ENCODE results near the gene CCDC110.

CCDC110 gene

DNA sequence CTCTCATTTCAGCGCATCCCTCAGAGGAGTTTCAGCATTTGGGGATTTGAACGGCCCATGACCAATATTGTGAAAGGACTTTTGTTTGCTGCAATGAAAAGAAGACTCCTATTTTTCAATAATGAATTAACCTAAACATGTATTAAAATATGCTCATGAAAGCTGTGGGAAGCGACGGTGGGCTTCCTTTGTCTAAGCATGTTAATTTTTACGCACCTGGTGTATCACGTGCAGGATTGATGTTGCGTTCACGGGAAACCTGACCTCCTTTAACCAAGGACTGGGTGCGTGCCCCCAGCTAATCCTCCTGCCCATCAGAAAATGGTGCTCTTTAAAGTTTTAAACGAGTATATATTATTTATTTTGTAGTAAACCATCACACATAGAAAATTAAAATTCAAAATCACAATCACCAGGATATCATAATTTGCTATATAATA lies 590 bp upstream of the CCDC110 start:
- no peak for DNase-seq (ENCODE audit: low read depth in 2 of 2)

DNA sequence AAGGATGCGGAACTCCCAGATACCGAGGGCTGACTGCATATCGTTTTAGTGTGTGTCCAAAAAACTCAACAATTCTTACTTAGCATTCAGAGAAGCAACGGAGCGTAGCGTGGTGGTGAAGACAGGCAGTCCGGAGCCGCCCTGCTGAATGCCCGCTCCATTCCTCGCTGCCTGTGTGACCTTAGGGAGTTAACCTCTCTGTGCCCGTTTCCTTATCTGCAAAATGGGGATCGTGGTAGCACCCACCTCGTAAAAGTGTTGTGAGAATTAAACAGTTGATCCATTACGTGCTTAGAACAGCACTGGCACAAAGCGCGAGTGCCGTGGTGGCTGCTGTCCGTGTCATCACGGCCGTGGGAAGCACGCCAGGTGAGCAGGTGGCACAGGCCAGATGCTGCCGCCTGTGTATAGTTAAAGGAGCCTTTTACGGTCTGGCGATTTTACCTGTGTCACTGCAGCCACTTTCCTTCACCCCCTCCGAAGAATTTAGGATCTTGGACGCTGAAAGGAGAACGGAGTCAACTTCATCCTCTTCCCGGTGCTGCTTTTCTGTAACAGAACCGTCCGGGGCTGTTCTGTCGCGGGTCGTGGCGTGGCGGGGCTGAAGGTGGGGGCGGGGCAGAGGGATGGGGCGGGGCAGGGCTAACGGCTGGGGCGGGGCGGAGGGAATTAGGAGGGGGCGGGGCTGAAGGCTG lies 885 bp downstream of the CCDC110 start:
- DNase-seq (ENCODE audit: low read depth in 2 of 2): peak in 1 of 2 donors; percentile 4

DNA sequence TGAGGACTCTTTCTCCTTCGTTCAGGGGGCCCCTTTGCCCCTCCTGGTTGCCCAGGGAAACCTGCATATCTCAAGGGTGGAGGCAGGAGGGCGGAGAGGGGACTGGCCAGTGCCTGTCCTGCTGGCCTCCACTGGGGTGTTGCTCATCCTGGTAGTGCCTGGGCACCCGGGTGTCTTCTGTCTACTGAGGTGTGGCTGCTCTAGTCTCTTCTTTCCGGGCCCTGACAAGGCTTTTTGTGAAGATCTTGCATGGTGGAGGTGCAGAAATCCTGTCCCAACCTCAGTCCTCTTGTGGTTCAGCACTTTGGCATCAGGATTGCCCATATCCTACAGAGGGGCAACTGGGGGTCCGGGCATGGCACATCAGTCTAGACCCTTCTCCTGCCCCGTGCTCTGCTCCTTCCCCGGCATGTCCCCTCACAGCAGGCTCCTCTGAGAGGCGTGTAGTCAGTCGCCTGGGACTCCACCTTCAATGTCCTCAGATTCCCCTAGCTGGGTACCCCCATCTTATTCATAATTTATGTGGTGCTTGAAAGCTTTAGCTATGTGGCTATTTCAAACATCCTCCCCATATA lies 1.9 kb downstream of the CCDC110 start:
- DNase-seq (ENCODE audit: low read depth in 2 of 2): no peak

DNA sequence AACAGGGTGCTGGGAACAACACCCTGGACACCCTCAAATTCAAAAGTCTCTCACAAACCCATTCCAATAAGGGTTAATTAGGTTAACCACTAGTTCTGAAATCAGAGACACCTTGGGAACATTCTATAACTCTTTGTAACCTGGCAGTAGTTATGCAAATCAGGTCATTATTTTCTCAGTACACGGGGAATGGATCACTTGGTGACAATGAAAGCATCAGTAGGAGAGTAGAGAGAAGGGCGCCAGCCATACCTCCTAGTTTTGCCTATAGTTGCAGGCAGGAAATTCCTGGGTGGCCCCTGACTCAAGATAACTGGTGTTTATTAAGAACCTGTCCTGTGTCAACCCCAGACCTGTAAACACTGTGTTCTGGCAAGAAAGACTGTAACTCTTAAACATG lies 2.5 kb downstream of the CCDC110 start:
- no peak for DNase-seq (ENCODE audit: low read depth in 2 of 2)

DNA sequence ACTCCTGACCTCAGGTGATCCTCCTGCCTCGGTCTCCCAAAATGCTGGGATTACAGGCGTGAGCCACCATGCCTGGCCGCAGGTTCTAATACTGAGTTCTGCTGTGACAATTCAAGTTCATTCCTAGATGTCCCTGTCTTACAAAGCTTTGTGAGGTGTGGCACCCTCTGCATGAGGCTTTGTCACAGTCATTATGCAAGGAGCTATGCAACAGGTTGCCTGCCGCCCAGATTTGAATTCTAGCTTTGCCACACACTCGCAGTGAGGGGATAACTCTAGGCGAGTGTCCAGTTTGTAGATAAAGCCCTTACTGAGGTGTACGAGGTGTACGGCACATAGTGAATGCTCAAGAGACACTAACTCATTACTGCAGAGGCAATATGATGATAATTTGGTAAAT lies 3.5 kb downstream of the CCDC110 start:
- no peak for DNase-seq (ENCODE audit: low read depth in 2 of 2)

DNA sequence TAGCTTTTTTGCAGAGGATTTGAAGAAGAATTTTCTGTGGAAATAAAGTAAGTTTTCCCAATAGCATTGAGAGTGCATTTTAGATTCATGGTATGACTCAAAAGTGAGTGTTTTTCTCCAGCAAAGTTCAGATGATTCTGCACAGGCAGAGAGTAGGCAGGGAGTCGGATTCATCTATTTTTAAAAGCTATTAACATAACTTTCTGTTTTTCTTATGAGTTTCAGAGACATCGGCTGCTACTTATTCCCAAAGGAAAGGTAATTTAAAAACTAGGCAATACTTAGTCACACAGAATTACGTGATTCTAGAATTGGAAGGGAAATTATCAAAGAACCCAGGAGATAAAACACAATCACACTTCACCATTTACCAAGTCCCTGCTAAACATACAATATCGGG lies 4.4 kb downstream of the CCDC110 start:
- DNase-seq (ENCODE audit: low read depth in 2 of 2): no peak

DNA sequence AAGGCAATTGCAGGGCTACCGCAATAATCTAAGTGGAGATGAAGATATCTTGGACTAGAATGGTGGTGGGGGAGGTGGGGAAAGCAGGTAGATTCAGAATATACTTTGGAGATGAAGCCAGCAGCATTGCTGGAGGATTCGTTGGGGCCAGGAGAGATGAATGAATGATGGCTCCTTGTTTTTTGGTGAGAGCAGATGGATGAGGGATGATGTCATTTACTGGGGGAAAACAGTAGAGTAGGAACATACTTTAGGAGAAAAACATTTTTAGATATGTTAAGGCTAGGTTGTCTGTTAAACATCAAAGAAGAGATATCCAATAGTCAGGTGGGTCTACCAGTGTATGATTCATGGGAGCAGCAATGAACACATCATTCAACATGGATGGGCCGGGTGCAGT lies 5.8 kb downstream of the CCDC110 start:
- DNase-seq (ENCODE audit: low read depth in 2 of 2): no peak

DNA sequence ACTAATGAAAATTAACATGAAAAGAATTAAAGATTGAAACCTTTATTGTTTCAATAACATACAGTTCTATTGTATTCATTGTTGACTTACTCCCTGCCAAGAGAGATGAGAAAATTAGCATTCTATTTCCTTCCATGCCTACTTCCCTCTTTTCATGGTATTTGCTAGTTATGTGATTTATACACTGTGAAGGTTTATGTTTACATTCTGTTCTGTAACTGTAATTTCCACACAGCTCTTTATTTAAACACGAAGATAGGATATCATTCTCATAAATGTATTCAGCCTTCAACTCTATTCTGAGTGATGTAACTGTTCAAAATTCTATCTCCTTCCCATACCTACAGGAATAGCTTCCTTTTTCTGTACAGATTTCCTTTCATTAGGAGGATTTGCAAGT lies 6.6 kb downstream of the CCDC110 start:
- no peak for DNase-seq (ENCODE audit: low read depth in 2 of 2)

DNA sequence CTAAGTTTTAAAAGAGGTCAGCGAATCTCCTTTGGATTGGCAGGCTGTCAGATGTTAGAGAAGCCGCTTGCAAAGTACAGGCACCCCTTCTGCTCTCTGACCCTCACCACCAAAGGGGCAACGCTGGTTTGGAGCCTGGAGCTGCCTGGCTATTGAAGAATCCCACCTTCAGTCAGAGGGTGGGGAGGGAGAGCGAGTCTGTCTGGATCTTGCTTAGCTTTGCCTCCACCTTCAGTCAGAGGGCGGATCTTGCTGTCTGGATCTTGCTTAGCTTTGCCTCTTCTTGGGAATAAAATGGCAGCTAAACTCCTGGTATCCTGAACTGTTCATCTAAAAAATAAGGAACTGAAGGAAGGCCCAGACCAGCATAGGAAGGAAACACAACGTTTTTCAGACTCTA lies 7.3 kb downstream of the CCDC110 start:
- DNase-seq (ENCODE audit: low read depth in 2 of 2): no peak

DNA sequence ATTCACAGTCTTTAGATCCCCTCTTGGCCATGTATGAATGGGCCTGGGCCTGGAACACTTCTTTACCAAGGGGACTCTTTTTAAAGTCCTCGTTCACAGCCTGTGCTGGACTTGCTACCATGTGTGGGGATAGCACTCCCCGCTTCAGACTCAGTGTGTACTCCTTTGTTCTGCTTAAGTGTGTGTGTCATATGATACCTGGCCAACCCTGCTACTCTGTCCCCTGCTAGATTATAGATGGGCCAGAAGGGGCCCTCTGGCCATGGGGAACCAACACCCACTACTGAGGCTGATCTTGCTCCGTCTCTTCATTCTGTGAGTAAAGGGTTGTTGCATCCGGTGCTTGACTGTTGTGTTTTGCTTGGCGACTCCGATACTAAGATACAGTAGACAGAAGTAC lies 8.0 kb downstream of the CCDC110 start:
- DNase-seq (ENCODE audit: low read depth in 2 of 2): no peak

DNA sequence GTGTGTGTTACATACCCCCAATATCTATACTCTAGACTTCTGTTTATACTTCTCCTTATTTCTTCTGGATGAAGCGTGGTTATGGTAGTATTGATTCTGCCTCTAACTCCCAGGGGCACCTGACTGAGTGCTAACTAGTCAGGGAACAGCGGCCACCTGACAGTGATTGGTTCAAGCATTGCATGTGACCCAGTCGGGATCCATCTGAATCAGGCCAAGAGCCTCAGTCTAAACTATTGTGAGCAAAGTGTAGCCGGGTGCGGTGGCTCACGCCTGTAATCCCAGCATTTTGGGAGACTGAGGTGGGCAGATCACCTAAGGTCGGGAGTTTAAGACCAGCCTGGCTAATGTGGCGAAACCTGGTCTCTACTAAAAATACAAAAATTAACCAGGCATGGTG lies 10.0 kb downstream of the CCDC110 start:
- DNase-seq (ENCODE audit: low read depth in 2 of 2): no peak

DNA sequence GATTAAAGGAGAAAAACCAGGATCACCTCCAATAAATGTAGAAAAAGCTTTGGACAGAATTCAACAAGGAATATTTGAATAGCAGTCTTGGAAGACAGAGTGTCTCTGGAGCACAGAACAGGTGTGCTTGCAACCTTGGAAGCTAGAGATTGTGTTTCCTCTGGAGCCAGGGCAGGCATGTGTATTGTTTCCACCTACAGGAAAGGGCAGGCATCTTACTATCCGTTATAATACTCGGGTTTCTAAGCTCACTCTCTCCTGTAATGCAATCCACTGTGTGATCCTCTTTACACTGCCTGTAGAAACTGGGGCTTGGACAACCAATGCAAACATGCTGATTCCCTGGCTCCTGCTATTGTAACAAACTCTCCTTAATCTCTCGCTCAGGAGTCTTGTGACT lies 14.4 kb downstream of the CCDC110 start:
- DNase-seq (ENCODE audit: low read depth in 2 of 2): no peak

DNA sequence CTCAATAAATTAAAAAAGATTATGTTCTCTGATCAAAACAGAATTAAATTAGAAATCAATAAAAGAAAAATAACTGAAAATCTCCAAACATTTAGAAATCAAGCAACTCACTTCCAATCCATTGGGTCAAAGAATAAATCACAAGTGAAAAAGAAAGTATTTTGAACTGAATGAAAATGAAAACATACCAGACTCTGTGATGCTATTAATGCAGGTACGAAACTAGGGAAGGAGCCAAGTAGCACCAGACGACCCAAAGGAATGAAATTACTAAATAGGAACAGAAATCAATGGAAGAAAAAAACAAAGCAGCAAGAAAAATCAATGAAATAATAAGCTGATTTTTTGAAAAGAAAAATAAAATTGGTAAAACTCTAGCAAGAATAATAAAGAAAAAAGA lies 15.4 kb downstream of the CCDC110 start:
- no peak for DNase-seq (ENCODE audit: low read depth in 2 of 2)

DNA sequence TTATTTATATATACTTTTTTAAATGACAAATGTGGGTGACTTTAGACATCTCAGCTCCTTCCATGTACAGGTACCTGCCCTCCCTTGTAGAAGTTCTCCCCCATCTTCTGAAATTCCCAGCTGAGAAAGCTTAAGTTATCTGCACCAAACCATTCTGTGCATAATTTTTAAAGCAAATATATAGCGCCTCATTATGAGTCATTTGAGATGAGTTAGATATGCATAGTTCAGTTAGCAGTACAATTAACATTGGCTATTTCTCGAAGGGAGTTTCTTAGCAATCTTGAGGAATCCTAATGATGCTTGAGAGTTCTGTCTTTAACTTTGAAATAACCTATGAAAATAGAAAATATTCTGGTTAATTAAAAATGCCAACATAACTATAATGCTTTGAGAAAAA lies 26.3 kb downstream of the CCDC110 start:
- DNase-seq (ENCODE audit: low read depth in 2 of 2): no peak

DNA sequence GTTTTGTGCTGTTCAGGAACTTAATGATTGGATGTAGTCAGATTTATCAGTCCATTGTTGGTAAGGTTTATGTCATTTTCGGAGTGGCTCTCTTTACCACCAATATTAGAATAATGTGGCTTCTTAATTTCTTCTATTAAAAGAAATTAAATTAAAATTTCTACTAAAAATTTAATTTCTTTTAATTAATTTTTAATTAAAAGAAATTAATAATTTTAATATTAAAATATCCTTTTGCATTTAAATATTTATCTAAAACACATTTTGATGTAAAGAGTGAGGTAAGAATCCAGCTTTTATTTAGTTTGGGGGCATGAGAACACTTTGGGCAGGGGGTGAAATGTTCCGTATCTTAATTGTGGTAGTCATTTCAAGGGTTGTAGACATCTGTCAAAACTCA lies 30.1 kb downstream of the CCDC110 start:
- DNase-seq (ENCODE audit: low read depth in 2 of 2): no peak

DNA sequence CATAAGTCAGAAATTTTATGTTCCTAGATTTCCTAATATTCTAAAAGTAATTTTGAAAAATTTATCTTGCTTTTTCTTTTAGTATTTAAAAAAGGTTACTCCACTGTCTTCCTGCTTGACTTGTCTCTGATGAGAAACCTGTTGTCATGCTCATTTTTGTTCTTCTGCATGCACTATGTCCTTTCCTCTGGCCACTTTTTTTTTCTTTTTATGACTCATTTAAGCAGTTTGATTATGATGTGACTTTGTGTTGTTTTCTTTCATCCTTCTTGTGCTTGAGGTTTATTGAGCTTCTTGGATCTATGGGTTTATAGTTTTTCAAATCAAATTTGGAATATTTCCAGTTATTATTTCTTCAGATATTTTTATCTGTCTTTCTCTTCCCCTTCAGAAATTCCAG lies 33.7 kb downstream of the CCDC110 start:
- no peak for DNase-seq (ENCODE audit: low read depth in 2 of 2)

DNA sequence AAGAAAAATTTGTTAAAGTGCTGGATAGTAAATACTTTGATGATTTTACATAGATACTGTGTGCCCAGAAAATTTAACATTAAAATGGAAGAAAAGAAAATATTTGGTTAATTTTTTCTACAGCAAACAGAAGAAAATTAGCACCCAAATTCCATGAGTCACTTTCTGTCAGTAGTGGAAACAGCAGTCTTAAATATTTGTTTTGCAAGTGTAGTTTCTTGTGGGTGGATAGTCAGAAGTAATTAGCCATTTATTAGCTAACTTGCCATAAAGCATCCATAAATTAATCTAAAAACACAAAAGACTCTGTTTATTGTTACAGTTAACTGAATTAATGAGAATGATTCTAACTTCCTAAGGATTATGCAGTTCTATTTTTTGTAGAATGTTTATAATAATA lies 36.1 kb downstream of the CCDC110 start:
- DNase-seq (ENCODE audit: low read depth in 2 of 2): no peak

DNA sequence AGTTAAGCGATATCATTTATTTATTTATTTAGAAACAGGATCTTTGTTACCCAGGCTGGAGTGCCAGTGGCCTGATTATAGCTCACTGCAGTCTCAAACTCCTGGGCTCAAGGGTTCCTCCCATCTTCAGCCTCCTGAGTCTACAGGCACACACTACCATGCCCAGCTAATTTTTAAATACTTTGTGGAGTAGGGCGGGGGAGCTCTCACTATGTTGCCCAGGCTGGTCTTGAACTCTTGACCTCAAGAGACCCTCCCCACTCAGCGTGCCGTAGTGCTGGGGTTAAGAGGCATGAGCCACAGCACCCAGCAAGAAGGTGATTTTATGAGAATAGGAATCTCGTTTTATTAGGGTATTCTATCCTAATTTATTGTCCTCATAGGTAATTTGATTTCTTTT lies 41.9 kb downstream of the CCDC110 start:
- DNase-seq (ENCODE audit: low read depth in 2 of 2): no peak

DNA sequence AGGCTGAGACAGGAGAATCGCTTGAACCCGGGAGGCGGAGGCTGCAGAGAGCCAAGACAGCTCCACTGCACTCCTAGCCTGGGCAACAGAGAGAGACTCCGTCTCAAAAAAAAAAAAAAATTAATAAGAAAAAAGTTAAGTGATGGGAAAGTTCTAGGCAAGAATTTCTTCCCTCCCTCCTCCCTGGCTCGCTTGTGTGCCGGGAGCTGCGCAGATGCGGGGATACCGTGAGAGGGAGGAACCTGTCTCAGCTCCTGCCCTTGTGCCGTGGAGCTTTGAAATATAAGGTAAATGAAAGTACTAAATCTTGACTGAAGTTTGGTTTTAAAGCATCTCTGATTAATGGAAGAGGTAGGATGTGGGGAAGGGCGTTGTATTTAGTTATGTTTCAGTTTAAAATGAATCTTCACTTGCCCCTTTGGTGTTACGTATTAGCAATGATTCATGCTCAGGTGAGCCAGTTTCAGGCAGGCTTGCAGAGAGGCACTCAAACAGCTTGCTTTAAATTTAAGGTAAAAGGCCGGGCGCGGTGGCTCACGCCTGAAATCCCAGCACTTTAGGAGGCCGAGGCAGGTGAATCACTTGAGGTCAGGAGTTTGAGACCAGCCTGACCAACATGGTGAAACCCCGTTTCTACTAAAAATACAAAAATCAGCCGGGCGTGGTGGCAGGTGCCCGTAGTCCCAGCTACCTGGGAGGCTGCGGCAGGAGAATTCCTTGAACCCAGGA lies 44.4 kb downstream of the CCDC110 start:
- DNase-seq (ENCODE audit: low read depth in 2 of 2): no peak

DNA sequence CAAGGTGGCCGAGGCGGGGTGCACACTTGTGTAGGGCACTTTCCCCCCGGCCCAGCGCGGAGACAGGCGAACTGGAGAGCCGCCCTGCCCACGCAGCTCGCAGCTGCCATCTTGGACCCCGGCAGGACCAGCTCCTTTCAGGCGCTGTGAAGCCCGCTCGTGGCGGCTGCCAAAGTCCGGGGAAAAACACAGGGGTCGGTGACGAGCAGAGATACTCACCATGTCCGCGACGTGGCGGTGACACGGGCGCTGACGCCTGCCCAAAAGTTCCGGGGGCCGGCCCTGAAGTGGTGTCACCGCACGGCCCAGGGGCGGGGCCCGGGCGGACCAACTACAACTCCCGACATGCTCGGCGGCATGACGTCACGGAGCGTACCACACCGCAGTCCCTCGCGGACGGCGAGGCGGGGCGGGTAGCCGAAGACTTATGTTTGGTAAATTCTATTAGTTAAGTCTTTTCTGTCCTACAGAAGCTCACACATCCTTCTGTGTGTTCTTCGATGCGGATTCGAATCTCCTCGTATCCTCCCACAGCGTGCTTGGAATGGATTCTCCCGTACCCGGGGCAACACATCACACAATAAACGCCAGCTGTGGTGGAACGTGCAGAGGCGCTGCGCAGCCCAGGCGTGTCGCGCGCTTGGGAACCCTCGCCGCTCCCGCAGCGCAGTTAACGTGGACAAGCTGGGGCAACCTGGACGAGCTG lies 45.7 kb downstream of the CCDC110 start, which contains the start of gene UFSP2:
TSS of gene UFSP2 (minus strand) at position 318 of the 706 bp plus-strand sequence. CDS start at position 222, 96 bp downstream.
- peak; percentile 72 to 80 for DNase-seq (ENCODE audit: low read depth in 2 of 2)

DNA sequence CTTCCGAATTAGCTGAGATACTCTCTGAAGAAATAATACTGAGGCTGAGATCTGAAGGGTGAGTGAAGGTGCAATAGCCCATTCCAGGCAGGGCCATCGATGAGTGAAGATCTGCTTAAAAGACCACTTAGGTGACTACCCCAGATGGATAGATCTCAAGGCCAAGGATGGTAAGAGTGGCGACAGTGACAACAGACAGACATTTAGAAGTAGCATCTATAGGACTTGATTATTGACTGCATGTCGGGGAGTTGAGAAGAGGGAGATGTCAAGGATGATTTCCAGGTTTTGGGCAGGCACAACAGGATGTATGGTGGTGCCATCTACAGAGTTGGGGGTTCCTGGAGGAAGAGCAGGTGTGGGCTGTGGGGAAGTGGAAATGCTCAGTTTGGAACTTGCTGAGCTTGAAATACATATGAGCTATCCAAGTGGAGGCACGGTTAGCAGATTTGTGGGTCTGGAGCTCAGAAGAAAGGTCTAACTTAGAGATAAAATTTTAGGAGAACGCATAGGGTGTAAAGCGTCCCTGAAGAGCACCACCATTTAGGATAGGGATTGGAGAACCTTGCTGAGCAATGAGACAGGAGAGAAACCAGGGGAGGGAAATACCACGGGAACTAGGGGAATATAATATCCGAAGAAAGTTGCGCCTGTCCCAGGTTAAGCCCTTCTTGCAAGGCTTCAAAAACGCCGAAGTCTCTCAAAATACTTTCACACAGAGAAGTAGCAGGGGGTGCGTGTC lies 46.5 kb downstream of the CCDC110 start:
- no peak for DNase-seq (ENCODE audit: low read depth in 2 of 2)

All from activated CD4-positive, alpha-beta T cell treated with anti-CD3 and anti-CD28 coated beads for 24 hours (primary cell).